Suprapubic skin (tissue), 4 donors: ENCODE measurements around the gene PELI1. TPM values are rescaled to one million over a fixed set of nuclear protein-coding genes. Genes with fewer than 3 reads are reported as not detected.

Source experiments
- DNase-seq, 2 donors: peaks; one replicate each; pipeline ENCODE4 v3.0.0-alpha.2; 2019; ENCODE audit warnings: low spot score in 2 of 2
- H3K27ac ChIP-seq: fragments of 200-600 bp; sonication (generic); one replicate; pipeline ENCODE4 v1.5.1; 2019
- H3K27me3 ChIP-seq: fragments of 200-600 bp; sonication (generic); one replicate; pipeline ENCODE4 v1.5.1; 2019
- H3K36me3 ChIP-seq: fragments of 200-600 bp; sonication (generic); one replicate; pipeline ENCODE4 v1.5.1; 2019
- H3K4me1 ChIP-seq: fragments of 200-600 bp; sonication (generic); one replicate; pipeline ENCODE4 v1.5.1; 2019
- H3K4me3 ChIP-seq: fragments of 200-600 bp; sonication (generic); one replicate; pipeline ENCODE4 v1.5.1; 2019; ENCODE audit warnings: mild to moderate bottlenecking
- H3K9me3 ChIP-seq: fragments of 200-600 bp; sonication (generic); one replicate; pipeline ENCODE4 v1.5.1; 2019
- CTCF ChIP-seq, 2 donors: fragments of 200-600 bp in 1 of 2; fragments of 450-650 bp in 1 of 2; sonication (generic) in 1 of 2; IDR thresholded peaks; one replicate each; pipeline ENCODE4 v1.5.1; 2016 to 2019; ENCODE audit warnings: antibody characterized with exemption in 2 of 2, mild to moderate bottlenecking in 1 of 2, moderate library complexity in 1 of 2
- EP300 ChIP-seq: sonication (generic); formaldehyde crosslinking; IDR thresholded peaks from one replicate; pipeline ENCODE4 v1.6.1; 2017; ENCODE audit warnings: antibody characterized with exemption
- POLR2A ChIP-seq, 2 donors: fragments of 450-650 bp; IDR thresholded peaks; one replicate each; pipeline ENCODE4 v1.6.1; 2017; ENCODE audit warnings: antibody characterized with exemption in 2 of 2, mild to moderate bottlenecking in 2 of 2, moderate library complexity in 2 of 2
- POLR2AphosphoS5 ChIP-seq, 3 donors: sonication (generic); formaldehyde crosslinking; IDR thresholded peaks; one replicate each; pipeline ENCODE4 v1.6.1; 2017; ENCODE audit warnings: antibody characterized with exemption in 3 of 3
- WGBS: methylation state at CpG from one replicate; pipeline ENCODE4 v1.1.5; 2018; 5-methylcytosine and 5-hydroxymethylcytosine counted together
- total RNA-seq, 4 donors: library from RNA; depleted of rRNA; stranded (reverse); fragments of >200 nt; gene quantifications; one replicate each; pipeline ENCODE4 v1.1.0, GENCODE V29; 2016

Gene PELI1
- total RNA-seq, 4 donors from 2014 or later: 50.6 to 72.3 (median 59.7) TPM

- DNase-seq: no peak
- no peaks in the 10 kb centered on the region for H3K36me3 ChIP-seq
- no peak overlapping the region for H3K27ac ChIP-seq
- no peaks in the 10 kb centered on the region for H3K27me3 ChIP-seq
- peaks cover 6% of the 10 kb centered on the region for H3K4me1 ChIP-seq
- H3K9me3 ChIP-seq: no peaks in the 10 kb centered on the region
- 86% methylated on average over 3 of the region's 3 CpGs for WGBS
- TF ChIP-seq POLR2A (IDR thresholded peaks at IDR 0.05): no peak
- no peak for TF ChIP-seq POLR2AphosphoS5 (IDR thresholded peaks at IDR 0.05)
- no peak for TF ChIP-seq EP300
- no peak for TF ChIP-seq CTCF (IDR thresholded peaks at IDR 0.05)
- no peak overlapping the region for H3K4me3 ChIP-seq
These were observed 91.6 kb downstream of the PELI1 start for GRCh38 chr2:64052463-64053241.

DNA sequence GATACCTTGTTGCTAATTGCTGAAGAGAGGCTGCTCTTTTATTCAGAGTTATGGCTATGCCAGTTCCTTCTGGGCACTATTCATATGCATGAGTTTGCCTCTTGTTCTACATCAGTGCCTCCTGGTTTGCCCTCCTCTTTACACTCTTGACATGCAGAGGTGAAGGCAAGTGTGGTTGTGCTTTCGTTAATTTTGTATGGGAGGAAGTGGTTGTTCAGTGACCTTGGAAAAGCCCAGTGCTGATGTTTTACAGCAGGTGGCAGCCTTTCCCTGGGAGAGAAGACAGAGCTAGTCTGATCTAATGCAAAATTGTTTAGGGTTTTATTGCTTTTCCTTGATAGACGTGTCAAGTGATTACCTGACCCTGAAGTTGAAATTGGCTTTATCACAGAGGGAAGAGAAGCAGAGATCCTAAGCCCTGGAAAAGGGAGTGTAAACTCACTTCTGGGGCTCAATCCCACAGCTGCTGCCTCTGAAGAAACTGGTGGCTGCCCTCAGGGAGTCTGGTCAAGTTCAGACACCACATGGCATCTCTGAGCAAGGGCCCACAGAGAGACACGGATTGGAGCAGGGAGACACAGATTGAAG lies 94.5 kb downstream of the PELI1 start:
- no peak overlapping the region for H3K27ac ChIP-seq
- H3K4me3 ChIP-seq: no peak overlapping the region
- H3K36me3 ChIP-seq: no peaks in the 10 kb centered on the region
- DNase-seq: no peak
- 2% methylated on average over 3 of the region's 3 CpGs for WGBS
- peaks cover 4% of the 10 kb centered on the region for H3K4me1 ChIP-seq
- no peaks in the 10 kb centered on the region for H3K27me3 ChIP-seq
- H3K9me3 ChIP-seq: no peaks in the 10 kb centered on the region
- TF ChIP-seq EP300 (no peak), CTCF (IDR thresholded peaks at IDR 0.05) (peak; percentile 64 to 76), POLR2AphosphoS5 (IDR thresholded peaks at IDR 0.05) (no peak), POLR2A (IDR thresholded peaks at IDR 0.05) (no peak)

DNA sequence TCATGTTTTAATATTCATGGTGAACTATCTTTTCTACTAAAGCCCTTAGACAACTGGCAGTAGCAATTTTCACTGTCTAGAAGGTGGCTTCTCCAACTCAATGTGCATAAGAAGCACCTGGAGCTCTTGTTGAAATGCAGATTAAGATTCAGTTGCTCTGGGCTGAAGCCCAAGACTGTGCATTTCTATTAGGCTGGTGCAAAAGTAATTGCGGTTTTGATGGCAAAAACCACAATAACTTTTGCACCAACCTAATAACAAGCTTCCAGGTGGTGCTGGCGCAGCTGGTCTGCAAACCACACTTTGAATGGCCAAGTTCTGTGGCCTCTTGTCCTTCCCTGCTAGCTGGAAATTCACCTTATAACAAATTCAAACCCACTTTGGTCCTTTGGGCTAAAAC lies 98.3 kb downstream of the PELI1 start:
- Histone ChIP-seq H3K4me1 (peaks cover 3% of the 10 kb centered on the region), H3K4me3 (no peak overlapping the region), H3K27me3 (no peaks in the 10 kb centered on the region), H3K27ac (no peak overlapping the region), H3K9me3 (no peaks in the 10 kb centered on the region), H3K36me3 (no peaks in the 10 kb centered on the region)
- 89% methylated on average over 2 of the region's 2 CpGs for WGBS
- no peak for DNase-seq
- no peak for TF ChIP-seq POLR2A (IDR thresholded peaks at IDR 0.05)
- TF ChIP-seq POLR2AphosphoS5 (IDR thresholded peaks at IDR 0.05): no peak

Other genes with a start within 250 kb of the PELI1 start
- 10 to 100 TPM; 14.6 to 28.8 (median 21.8) TPM for gene VPS54, start 125.0 kb downstream of the PELI1 start, total RNA-seq